ENCODE data around the gene DDI1.

Gene DDI1

DNA sequence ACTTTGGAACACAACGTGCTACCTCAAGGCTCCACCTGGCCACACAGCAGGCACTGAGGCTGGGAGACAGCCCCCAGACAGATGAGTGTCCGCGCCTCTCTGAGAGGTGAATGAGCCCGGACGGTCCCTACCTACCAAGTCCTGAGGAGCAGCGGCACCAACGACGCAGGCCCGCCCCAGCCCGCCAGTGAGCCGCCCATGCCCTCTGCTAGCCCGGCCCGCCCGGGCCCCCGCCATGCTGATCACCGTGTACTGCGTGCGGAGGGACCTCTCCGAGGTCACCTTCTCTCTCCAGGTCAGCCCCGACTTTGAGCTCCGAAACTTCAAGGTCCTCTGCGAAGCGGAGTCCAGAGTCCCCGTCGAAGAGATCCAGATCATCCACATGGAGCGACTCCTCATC, at the start of gene DDI1:
Gene DDI1, plus strand, starts transcription at position 53 of the 400 bp plus-strand sequence. Its CDS starts 183 bp downstream, at position 236.
- no peak for DNase-seq (ENCODE audit: low spot score)

DNA sequence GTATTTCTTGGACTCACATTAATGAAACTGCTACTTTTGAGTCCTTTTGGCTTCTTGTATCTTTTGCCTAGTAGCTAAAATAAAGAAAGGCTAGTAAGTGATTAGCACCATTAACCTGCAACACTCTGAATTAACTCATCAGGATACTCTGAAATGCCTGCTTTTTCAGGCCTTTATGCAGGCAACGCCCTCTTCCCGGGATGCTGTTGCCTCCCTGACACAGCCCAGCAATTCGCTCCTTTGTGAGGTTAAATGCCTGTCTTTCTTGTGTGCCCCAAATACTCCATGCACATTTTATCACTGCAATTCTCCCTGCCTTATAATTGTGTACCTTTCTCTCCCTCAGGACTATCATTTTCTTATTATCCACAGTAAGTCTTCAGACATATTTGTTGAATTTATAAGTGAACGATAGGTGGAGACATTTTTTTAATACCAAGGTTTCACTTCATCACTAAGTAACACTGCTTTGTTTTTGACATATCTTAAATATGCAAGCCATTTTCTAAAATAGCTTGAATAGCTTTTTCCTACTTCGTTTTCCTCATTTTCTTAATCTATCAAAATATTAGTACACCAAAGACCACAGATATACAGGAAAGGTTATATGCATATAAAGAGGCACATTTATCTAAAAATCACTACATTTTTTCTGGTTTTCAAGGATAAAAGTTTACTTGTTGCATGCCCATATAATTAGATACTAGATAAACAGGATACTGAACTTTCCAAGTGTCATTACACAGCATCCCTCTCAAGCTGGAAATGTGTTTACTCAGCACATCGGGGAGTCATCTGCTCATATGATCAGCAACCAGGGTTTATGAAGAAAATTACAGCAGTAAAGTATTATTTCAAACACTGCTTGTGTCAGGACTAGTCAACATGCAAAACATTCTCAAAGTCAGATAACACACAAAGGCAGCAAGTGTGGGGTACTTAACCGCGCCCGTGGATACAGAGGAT, 48.5 kb upstream of the DDI1 start:
- no peak for DNase-seq (ENCODE audit: low spot score)

DNA sequence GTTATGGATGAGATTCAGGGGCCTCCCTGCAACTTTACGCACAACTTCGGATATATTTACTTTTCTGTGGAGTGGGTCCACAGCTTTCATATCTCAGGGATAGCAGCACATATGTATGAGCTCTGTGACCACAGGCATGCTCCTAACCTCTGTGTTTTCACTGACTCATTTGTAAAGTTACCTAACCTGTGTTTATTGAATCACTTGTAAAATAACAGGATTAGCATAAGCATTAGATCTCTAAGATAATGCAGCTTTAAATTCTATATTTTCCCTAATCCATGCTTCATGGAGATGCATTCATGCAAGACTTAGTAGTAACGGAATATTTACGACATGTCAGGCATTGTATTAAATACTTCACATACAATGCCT, 47.9 kb upstream of the DDI1 start:
- DNase-seq (ENCODE audit: low spot score) = no peak

DNA sequence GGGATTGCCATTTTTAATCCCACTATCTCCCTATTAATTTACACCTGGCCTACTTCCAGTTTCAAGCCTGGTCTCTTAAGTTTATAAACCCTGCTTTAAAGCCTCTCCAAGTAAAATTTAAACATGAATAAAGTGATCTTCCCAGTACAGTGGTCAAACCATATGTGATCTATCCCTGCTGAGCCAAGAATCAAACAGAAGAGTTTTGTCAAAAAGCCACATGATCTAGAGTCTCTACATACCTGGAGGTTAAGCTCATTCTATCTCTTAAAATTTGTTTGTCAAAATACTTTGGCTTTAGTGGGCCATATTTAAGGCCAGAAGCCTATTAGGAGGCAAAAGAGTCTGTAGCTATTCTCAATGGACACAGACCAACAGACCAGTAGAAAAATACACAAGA, 42.9 kb upstream of the DDI1 start:
- no peak for DNase-seq (ENCODE audit: low spot score)

DNA sequence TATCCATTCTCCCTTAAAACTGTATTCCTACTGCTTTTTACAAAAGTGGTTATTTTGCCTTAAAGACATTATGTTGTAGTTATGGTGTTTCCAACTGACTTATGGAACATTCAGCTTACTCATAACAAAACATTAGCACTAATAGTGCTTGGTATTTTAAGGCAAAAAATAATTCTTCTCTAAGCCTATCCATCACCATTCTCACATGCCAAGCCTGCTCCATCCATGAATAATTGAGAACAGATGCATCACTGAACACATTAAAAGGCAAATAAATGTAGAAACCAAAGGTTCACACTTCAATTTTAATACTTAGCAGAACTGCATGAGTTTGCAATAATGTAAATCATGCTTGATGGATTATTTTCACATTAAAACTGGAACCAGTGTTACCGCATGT, 42.3 kb upstream of the DDI1 start:
- no peak for DNase-seq (ENCODE audit: low spot score)

DNA sequence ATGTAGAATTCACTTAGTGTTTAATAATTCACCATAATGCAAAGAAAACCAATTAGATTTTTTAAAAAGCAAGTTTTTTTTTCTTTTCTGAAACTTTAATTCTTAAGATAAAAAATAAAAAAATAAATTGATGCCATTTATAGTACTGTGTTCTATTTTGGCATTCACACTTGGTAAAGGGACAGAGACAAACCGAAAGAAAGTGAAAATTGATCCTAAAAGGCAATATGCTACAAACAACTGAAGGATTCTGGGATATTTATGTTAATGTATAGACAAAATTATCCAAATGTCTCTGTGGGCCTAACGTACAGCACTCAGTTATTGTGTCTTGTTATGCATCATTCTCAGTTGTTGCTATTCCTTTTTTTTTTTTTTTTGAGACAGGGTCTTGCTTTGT, 41.9 kb upstream of the DDI1 start:
- no peak for DNase-seq (ENCODE audit: low spot score)

DNA sequence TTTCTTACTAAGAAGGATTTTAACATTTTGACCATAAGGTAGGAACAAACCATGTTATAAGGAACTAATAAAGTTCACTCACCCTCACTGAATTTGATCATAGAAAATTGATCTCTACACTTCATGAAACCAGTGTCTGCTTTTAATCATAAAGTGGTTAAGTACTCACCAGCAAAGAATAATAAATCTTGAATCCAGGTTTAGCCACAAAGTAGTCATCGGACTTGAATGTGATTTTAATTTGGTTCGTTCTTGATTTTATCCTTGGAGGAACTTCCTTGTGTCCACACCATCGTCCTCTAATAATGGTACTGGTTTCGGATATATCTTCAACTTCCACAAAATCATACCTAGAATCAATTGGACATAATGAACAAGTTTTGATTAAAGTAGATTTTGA, 40.5 kb upstream of the DDI1 start:
- DNase-seq (ENCODE audit: low spot score) = no peak

DNA sequence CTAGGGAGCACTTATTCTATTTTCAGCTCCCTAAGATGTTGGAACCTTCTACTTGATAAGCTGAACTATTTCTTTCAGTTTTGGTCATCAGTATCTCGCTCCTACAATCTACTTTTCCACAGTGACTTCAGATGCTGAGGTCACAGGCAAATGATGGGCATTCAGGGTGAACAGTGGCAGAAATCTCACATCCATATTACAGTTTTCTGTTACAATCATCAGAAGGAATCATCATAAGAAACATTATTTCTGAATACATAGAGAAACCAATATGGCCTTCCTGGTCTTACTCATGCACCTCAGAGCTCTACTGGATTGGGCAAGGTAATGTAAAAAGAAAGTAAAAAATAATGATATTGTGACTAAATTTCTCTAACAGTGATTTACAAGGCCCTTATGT, 39.4 kb upstream of the DDI1 start:
- no peak for DNase-seq (ENCODE audit: low spot score)

DNA sequence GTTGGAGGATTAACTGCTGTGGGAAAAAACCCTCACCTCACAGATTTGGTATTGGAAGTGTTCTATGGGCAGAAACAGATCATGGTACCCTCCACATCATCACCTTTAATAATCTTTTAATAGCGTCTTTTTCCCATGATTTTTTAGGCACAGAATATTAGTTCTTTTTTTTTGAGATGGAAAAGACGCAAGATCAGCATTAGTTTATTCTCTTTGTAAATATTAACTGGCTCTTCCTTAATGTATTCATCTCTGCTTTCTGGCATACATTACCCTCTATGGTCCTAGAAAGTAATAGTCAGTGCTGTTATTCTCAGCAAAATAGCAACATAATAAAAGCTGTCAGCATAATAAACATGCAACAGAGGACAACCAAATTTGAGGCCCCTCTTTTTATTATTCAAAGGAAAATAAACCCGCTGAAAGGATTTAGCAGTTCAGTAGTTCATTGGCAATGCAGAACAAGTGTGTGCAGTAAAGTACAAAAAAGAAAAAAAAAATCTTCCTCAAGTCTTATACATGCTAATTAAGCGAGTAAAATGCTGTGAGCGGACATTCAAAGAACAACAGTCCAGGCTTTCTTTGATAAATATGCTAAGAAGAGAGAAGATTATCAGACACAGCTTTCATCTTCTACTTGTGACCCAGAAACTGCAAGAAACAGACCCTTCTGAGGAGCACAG, 37.5 kb upstream of the DDI1 start:
- DNase-seq (ENCODE audit: low spot score) = no peak

DNA sequence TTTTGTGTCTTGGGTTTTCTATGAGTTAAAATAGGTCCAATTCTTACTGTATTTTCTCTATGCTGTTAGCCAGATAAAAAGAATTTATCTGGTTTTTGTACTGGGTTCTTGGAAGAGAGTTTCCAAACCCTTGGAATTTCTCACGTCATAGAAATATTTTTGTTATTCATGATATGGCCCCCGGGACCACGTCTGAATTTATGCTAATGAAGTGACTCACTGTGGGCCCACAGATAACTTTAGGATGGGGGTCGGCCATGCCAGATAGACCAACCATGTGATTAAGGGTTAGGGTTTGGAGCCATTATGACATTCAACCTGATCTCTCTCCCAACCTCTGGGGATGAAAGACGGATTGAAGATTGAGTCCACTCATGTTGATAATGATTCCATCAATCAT, 35.6 kb upstream of the DDI1 start:
- DNase-seq (ENCODE audit: low spot score) = no peak

DNA sequence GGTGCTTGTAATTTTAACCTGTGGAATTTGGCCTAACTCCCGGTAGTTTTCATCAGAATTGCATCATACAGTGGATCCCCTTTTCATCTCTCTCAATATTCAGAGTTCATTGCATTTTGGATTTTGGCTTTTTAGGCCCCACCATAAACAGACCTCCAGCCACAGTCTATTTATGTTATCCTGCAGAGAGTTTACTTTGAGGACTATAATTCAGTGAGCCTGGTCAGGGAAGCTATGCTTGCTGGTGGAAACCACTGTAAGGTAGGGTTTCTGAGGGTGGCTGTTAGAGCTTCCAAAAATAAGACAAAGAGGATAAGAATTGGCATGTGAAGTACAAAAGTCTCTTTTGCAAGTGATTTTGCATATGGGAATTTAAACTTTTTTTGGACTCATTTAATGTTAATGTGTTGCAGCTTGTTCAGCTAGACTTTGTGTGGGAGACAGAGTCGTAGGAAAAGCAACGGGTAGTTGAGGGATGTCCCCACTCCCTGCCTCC, 34.8 kb upstream of the DDI1 start:
- no peak for DNase-seq (ENCODE audit: low spot score)

DNA sequence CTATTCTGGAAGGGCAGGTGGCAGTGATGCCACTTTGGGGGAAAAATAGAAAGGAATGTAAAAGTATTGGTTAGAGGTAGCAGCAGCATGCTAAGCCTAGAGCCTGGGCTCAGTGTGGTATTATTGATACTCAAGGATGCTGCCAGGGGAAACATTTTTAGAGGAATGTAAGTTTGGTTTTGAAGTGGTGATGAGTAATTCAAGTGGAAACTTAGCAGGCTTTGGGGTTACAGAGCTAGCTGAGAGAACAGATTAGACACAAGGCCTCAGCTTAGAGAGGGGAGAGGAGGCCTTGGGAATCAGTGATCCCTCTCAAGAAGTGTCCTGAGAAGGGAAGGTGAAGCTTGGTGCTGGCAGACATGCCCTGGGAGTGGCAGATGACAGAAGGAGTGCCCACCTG, 32.9 kb upstream of the DDI1 start:
- no peak for DNase-seq (ENCODE audit: low spot score)

DNA sequence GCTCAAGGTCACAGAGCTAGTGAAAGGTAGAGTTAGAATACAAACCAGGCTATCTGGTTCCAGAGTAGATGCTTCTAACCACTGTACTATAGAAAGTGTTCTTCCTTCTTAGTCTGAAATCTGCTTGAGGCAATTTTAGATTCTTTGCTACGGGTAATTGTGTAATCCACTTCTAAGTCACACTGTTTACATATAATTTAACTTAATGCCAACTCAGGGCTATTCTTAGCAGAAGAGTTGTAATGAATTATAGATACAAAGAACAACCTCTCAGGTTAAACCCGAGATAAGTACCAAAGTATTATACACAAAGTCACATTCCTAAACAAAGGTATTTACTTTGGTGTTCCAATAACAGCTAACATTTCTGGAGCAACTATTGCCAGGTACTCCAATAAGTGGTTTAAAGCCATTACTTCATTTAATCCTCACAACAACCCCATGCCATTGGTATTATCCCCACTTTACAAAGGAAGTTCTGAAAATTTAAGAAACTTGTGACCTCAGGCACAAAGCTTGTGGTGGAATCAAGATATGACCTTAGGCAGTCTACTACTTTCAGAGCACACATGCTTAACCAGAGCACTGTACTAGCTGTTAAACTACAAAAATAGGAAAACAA, 31.1 kb upstream of the DDI1 start:
- no peak for DNase-seq (ENCODE audit: low spot score)

DNA sequence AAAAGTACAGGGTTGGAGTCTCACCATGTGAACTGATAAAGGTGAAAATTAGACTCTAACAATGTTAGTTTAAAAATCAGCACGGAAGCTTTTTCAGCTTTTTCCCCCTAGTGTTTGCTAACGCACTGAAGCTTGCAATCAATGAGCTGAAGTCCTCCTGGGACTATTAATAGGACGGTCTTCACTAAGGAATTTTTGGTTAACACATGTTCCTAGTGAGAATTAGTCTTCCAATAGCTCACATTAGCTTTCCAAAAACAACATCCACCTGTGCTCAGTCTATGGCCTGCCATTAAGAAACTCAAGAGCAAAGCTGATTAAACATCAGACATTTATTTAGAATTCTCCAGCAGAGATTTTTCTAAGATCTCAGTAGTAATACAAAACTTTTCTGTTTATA, 26.7 kb upstream of the DDI1 start:
- DNase-seq (ENCODE audit: low spot score) = no peak

DNA sequence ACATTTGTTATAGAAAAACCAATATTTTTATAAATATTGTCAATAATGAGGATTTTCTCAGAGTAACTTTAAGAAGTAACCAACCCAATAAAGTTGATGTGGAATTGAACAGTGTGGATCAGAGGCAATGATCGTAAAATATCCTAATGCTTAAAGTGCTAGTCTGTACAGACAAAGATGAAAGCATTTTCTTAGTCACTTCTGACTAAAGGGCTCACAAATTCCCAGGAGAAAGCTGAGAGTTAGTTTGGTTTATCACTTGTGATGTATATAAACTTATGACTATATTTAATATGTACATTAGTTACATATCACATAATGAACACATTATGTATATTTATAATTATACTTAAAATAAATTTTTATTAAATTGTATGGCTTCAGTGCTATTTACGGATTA, 25.4 kb upstream of the DDI1 start:
- no peak for DNase-seq (ENCODE audit: low spot score)

DNA sequence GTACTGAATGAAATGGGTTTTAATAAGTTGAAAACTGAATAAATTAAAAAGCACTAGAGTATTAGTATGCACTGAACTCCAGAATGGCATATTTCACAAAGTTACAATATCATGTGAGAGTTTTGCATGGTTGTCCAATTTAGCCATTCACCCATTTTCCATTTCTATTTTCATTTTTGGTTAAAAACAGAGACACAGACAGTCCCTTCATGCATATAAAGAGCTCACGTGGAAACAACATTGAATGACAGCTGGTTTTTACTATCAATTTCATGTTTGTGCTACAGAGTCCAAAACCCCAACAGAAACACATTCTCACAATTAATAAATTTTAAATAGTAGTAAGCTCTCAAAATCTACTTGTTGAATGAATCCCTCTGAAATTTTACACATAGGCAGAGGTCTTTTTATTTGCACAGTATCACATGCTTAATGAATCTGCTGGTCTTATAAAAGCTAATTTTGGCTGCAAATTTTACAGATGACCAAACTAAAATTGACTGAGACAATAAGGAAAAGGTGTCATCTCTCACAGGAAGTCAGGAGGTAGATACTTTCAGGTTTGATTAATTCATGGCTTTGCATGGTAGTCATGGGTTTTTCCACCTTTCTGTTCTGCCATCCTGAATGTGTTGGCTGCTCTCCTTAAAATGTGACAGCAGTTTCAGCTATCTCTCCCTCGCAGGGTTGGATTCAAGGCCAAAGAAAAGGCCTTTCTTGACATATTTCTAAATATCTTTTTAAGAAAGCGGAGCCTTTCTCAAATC, 20.6 kb upstream of the DDI1 start:
- DNase-seq (ENCODE audit: low spot score) = no peak

DNA sequence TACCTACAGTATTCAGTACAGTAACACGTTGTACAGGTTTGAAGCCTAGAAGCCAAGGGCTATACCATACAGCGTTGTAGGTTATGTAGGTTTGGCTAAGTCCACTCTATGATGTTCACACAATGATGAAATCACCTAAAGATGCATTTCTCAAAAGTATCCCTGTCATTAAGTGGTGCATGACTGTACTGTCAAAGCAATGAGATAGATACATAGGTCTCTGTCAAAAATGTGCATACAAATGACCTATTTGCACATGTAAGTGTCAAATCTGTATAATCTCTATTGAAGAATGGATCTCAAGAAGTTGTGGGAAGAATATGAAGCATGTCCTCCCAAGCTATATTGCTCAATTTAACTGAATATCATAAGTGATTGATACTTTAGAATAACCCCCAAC, 11.9 kb upstream of the DDI1 start:
- DNase-seq (ENCODE audit: low spot score) = no peak

DNA sequence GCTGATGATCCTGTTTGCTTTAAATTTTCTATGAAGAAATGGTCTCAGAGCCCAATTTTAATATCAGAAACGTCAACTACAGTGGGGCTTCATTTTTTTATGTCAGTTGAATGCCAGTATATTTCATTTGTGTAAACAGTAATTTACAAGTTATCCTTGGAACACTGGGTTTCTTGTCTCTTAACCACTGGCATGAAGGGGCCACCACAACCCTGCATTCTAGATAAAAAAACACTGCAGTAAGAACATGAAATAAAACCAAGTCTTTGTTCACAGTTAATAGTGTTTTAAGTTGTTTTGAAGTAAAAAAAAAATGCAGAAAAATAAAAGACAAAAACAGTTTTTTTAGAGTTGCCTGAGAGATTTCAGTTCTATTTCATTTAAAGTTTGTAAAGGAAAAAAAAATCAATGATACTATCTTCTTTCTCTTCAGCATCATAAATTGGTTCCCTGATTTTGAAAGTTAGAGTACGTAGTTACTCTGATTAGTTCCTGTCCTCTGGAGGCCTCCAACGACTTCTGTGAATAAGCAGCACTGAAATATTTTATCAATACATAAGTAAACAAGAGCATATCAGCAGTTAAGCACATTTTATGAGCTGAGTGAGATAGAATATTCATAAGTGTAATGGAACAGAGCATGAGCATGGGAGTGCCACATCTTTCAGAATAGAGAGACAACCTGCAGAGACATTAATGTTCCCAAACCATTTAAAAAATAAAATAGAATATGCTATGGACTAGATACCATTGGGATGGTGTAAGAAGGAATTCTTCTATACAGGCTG, 7.8 kb upstream of the DDI1 start:
- DNase-seq (ENCODE audit: low spot score) = no peak

DNA sequence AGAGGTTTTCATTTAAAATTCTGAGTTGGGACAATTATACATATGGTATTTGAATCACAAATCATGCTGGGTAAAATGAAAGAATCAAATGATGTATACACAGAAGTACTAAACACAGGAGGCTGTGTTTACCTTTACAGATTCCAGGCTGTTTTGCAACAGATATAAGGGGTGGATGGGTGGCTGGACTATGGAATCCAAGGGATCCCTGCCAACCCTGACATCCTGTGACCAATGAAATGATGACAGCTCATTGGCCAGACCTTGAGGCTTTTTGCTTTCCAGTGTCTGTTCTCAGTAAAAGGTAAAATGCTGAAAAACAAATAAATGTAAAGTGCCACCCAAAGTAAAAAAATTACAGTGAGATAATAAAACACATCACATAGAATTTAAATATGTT, 3.3 kb upstream of the DDI1 start:
- no peak for DNase-seq (ENCODE audit: low spot score)

DNA sequence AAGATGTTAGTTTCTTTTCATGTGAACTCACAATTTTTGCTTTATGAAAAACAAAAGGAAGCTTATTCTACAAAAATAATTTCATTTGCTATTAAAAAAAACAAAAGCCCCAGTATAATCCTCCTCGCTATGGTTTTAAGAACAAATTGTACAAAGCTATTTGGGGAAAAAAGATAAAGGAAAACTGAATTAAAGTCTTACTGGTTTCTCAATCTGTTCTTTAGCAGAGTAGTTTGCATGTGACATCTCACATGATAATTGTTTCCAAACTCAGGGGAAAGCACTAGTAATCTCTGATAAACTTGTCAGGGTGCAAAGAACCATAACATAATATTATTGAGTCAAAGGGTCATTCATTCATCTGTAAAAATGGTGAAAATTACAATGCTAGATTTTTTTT, 2.9 kb upstream of the DDI1 start:
- DNase-seq (ENCODE audit: low spot score) = no peak

DNA sequence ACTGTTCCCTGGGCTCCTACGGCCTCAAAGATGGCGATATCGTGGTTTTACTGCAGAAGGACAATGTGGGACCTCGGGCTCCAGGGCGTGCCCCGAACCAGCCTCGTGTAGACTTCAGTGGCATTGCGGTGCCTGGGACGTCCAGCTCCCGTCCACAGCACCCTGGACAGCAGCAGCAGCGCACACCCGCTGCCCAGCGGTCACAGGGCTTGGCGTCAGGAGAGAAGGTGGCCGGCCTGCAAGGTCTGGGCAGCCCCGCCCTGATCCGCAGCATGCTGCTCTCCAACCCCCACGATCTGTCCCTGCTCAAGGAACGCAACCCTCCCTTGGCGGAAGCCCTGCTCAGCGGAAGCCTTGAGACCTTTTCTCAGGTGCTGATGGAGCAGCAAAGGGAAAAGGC, 555 bp downstream of the DDI1 start:
- DNase-seq (ENCODE audit: low spot score) = no peak

Data from left forelimb (tissue), 1 donor.